Raji (cell line): ENCODE measurements around the gene PTGES2.

ENCODE experiments used
- POLR2A ChIP-seq: IDR thresholded peaks from 2 replicates; pipeline ENCODE4 v1.6.1; 2011; ENCODE audit warnings: low read depth, low read length, control low read depth; ENCODE audit not compliant: insufficient read depth

The PTGES2 gene

DNA sequence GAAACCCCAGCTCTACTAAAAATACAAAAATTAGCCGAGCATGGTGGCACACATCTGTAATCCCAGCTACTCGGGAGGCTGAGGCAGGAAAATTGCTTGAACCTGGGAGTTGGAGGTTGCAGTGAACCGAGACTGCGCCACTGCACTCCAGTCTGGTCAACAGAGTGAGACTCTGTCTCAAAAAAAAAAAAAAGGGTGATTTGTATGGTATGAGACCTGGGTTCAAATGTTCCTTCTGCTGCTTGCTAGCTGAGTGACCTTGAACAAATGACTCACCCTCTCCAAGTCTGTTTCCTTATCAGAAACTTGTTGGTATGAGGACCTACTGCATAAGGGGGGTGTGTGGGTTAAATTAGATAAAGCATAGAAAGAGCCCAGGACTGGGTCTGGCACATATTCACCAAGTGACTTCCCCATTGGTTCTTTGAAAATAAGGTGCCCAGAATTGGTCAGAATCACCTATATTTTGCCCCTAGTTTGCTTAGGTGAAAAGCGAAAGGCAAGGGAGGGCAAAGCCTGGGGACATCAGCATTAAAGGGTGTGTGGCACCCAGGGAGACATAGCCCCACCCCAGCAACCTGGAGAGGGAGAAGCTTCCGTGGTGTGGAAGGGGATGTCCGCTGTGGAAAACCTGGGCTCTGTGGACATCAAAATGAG, 49.6 kb downstream of the PTGES2 start:
- no peak for TF ChIP-seq POLR2A

GRCh38 chr9:128073253-128073886, 54.2 kb downstream of the PTGES2 start:
- no peak for TF ChIP-seq POLR2A

- TF ChIP-seq POLR2A, result no peak
Observed at GRCh38 chr9:128072144-128073021, 55.1 kb downstream of the PTGES2 start.

- TF ChIP-seq POLR2A, result no peak
Observed at GRCh38 chr9:128070874-128071273, 56.7 kb downstream of the PTGES2 start.
